ENCODE data around the gene PUM2. TPM values are rescaled to one million over a fixed set of nuclear protein-coding genes. Genes with fewer than 3 reads are reported as not detected.
"Not testable (repeated sequence)": the region's sequence is repeated elsewhere in the genome, so short reads cannot be mapped to it uniquely, and the experiment has no call there.

PUM2 gene
- total and polyA plus RNA-seq, 9 donors, result 40.3 to 148 (median 95.9) TPM

DNA sequence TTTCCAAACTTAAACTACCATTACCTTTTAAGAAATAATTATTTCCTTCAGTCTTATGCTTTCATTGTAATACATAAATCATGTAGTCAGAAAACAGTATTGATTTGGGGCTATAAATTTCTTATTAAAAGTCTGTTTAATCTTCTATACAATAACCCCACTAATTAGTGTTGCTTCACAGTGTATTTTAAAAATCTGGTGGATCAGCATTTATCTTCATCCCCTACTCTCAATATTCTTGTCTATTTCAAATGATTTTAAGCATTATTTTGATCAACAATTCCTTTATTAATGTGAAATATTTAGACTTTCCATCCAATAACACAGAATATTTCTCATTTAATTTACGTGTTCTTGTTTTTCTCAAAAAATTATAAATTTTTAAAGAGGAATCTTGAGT lies 93.2 kb downstream of the PUM2 start:
- intact Hi-C loops (cut with DNase I), result no loop called here
- Histone ChIP-seq H3K4me3 (no peak overlapping the region), H3K9me3 (no peaks in the 10 kb centered on the region), H3K27me3 (no peaks in the 10 kb centered on the region), H3K36me3 (no peaks in the 10 kb centered on the region), H3K4me1 (ENCODE audit: insufficient read depth) (no peaks in the 10 kb centered on the region), H3K27ac (no peak overlapping the region)
- TF ChIP-seq POLR2A (IDR thresholded peaks at IDR 0.05) (no peak), CTCF (IDR thresholded peaks at IDR 0.05) (no peak), EP300 (IDR thresholded peaks at IDR 0.05) (no peak)
- no peak for DNase-seq
- 78 to 92% (median 89%) methylated on average over 1 of the region's 1 CpG for WGBS, 3 donors

GRCh38 chr2:20254731-20255130 lies 95.9 kb downstream of the PUM2 start:
- 94 to 98% (median 94%) methylated on average over 4 of the region's 4 CpGs for WGBS, 3 donors
- no peaks in the 10 kb centered on the region for H3K36me3 ChIP-seq

GRCh38 chr2:20250436-20250835 lies 100.2 kb downstream of the PUM2 start:
- no peaks in the 10 kb centered on the region for H3K36me3 ChIP-seq
- intact Hi-C loops (cut with DNase I), result no loop called here

More at GRCh38 chr2:20254731-20255130, 95.9 kb downstream of the PUM2 start:
- H3K27ac ChIP-seq, result no peak overlapping the region
- H3K27me3 ChIP-seq, result no peaks in the 10 kb centered on the region
- intact Hi-C loops (cut with DNase I), result no loop called here
- H3K4me1 ChIP-seq (ENCODE audit: insufficient read depth), result no peaks in the 10 kb centered on the region
- no peak for DNase-seq
- H3K4me3 ChIP-seq, result no peak overlapping the region
- TF ChIP-seq CTCF (IDR thresholded peaks at IDR 0.05) (no peak), EP300 (IDR thresholded peaks at IDR 0.05) (no peak), POLR2A (IDR thresholded peaks at IDR 0.05) (no peak)
- H3K9me3 ChIP-seq, result no peaks in the 10 kb centered on the region

DNA sequence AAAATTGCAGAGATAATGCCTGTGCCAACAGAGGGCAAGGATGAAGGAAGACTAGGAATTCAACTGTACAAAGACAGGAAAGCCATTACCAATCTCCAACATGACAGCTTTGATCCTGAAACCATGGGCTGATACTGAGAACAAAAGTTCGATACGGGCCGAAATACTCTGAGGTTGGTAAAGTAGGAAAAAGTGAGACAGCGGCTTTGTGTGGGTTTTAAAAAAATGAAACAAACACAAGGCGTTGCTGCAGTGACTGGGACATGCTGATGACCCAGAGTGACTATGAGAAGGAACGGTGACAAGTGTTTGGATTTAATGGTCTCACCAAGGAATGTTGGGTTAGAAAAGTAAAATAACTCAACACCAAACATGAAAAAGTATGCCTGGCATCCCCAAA lies 101.5 kb downstream of the PUM2 start:
- no peak for DNase-seq
- Histone ChIP-seq H3K9me3 (no peaks in the 10 kb centered on the region), H3K4me3 (no peak overlapping the region), H3K36me3 (no peaks in the 10 kb centered on the region), H3K4me1 (ENCODE audit: insufficient read depth) (no peaks in the 10 kb centered on the region), H3K27ac (no peak overlapping the region), H3K27me3 (no peaks in the 10 kb centered on the region)
- TF ChIP-seq POLR2A (IDR thresholded peaks at IDR 0.05) (no peak), CTCF (IDR thresholded peaks at IDR 0.05) (no peak), EP300 (IDR thresholded peaks at IDR 0.05) (no peak)
- intact Hi-C loops (cut with DNase I), result no loop called here
- WGBS, 3 donors, result 69 to 87% (median 81%) methylated on average over 6 of the region's 6 CpGs

More at GRCh38 chr2:20250436-20250835, 100.2 kb downstream of the PUM2 start:
- H3K27me3 ChIP-seq, result no peaks in the 10 kb centered on the region
- H3K9me3 ChIP-seq, result no peaks in the 10 kb centered on the region
- TF ChIP-seq EP300 (IDR thresholded peaks at IDR 0.05) (no peak), CTCF (IDR thresholded peaks at IDR 0.05) (no peak), POLR2A (IDR thresholded peaks at IDR 0.05) (no peak)
- H3K4me1 ChIP-seq (ENCODE audit: insufficient read depth), result no peaks in the 10 kb centered on the region
- H3K4me3 ChIP-seq, result no peak overlapping the region
- DNase-seq, result no peak
- no peak overlapping the region for H3K27ac ChIP-seq

DNA sequence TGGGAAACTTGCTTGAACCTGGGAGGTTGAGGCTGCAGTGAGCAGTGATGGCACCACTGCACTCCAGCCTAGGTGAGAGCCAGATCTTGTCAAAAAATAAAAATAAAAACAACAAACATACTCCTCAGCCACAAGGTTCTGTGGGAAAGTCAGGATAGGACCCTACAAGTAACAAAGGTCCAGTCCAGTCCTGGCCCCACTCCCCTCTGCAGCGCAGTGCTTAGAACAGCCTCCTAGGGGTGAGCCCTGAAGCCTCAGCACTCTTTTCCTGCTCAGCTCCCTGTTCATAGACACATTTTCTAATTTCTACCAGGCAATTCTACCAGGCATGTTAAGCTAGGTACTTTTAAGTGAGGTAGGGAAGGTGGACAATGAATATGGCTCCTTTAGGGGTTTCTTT lies 103.6 kb downstream of the PUM2 start:
- WGBS, 3 donors, result 92 to 100% (median 96%) methylated on average over 1 of the region's 1 CpG
- H3K9me3 ChIP-seq, result no peaks in the 10 kb centered on the region
- no peak overlapping the region for H3K4me3 ChIP-seq
- H3K27me3 ChIP-seq, result no peaks in the 10 kb centered on the region
- no peaks in the 10 kb centered on the region for H3K4me1 ChIP-seq (ENCODE audit: insufficient read depth)
- intact Hi-C loops (cut with DNase I), result no loop called here
- no peak overlapping the region for H3K27ac ChIP-seq
- no peak for TF ChIP-seq EP300 (IDR thresholded peaks at IDR 0.05)
- TF ChIP-seq CTCF (IDR thresholded peaks at IDR 0.05), result no peak
- TF ChIP-seq POLR2A (IDR thresholded peaks at IDR 0.05), result no peak
- no peak for DNase-seq
- no peaks in the 10 kb centered on the region for H3K36me3 ChIP-seq

DNA sequence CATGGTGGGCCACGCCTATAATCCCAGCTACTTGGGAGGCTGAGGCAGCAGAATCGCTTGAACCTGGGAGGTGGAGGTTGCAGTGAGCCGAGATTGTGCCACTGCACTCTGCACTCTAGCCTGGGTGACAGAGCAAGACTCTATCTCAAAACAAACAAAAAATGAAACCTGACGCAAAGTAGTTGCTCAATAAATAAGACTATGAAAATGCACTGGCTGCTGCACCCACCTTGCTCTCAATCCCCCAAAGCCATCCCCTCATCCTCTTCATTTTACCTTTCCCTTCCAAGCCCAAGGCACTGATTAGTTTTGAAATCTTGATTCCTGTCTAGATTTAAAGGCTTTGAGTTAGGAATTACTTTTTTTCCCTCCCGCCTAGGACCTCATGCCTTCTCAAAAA lies 107.0 kb downstream of the PUM2 start:
- H3K27ac ChIP-seq; H3K4me3 ChIP-seq; H3K4me1 ChIP-seq (ENCODE audit: insufficient read depth); DNase-seq; H3K9me3 ChIP-seq; intact Hi-C loops (cut with DNase I); H3K27me3 ChIP-seq; H3K36me3 ChIP-seq: not testable (repeated sequence)
- 90 to 95% (median 93%) methylated on average over 5 of the region's 5 CpGs for WGBS, 3 donors
